GM19328 (cell line): ENCODE data around the gene SH3BP4.

ENCODE experiments used
- ATAC-seq: cut with Tn5 transposase; IDR thresholded peaks from one replicate; pipeline ENCODE4 v1.9.1; 2021; ENCODE audit warnings: mild to moderate bottlenecking, moderate library complexity; ENCODE audit not compliant: unreplicated experiment

Gene SH3BP4

GRCh38 chr2:235032949-235033348 lies 81.1 kb downstream of the SH3BP4 start:
- no peak for ATAC-seq

GRCh38 chr2:235034265-235035118 lies 82.7 kb downstream of the SH3BP4 start:
- no peak for ATAC-seq

GRCh38 chr2:235037604-235038166 lies 85.9 kb downstream of the SH3BP4 start:
- ATAC-seq = no peak

GRCh38 chr2:235041221-235041917 lies 89.6 kb downstream of the SH3BP4 start:
- ATAC-seq = no peak

- ATAC-seq = no peak
These were observed 90.2 kb downstream of the SH3BP4 start for GRCh38 chr2:235041918-235042575.

GRCh38 chr2:235042576-235043515 lies 91.0 kb downstream of the SH3BP4 start:
- ATAC-seq = no peak

- no peak for ATAC-seq
These were observed 92.1 kb downstream of the SH3BP4 start for GRCh38 chr2:235043762-235044500.

- ATAC-seq = no peak
These were observed 92.9 kb downstream of the SH3BP4 start for GRCh38 chr2:235044501-235045271.

GRCh38 chr2:235045336-235045972 lies 93.6 kb downstream of the SH3BP4 start:
- ATAC-seq = no peak

GRCh38 chr2:235045973-235046343 lies 94.1 kb downstream of the SH3BP4 start:
- ATAC-seq = no peak

GRCh38 chr2:235046589-235046988 lies 94.8 kb downstream of the SH3BP4 start:
- no peak for ATAC-seq

GRCh38 chr2:235047171-235048160 lies 95.6 kb downstream of the SH3BP4 start:
- ATAC-seq = no peak

- no peak for ATAC-seq
These were observed 96.7 kb downstream of the SH3BP4 start for GRCh38 chr2:235048549-235048948.

- ATAC-seq = no peak
These were observed 97.3 kb downstream of the SH3BP4 start for GRCh38 chr2:235049069-235049468.

- no peak for ATAC-seq
These were observed 97.9 kb downstream of the SH3BP4 start for GRCh38 chr2:235049719-235050118.

GRCh38 chr2:235050980-235051351 lies 99.1 kb downstream of the SH3BP4 start:
- ATAC-seq = no peak
